ENCODE results near the gene ATP13A4. TPM values are rescaled to one million over a fixed set of nuclear protein-coding genes. Genes with fewer than 3 reads are reported as not detected.

The ATP13A4 gene
- total RNA-seq, 1 experiment from 2014 or later = not detected

DNA sequence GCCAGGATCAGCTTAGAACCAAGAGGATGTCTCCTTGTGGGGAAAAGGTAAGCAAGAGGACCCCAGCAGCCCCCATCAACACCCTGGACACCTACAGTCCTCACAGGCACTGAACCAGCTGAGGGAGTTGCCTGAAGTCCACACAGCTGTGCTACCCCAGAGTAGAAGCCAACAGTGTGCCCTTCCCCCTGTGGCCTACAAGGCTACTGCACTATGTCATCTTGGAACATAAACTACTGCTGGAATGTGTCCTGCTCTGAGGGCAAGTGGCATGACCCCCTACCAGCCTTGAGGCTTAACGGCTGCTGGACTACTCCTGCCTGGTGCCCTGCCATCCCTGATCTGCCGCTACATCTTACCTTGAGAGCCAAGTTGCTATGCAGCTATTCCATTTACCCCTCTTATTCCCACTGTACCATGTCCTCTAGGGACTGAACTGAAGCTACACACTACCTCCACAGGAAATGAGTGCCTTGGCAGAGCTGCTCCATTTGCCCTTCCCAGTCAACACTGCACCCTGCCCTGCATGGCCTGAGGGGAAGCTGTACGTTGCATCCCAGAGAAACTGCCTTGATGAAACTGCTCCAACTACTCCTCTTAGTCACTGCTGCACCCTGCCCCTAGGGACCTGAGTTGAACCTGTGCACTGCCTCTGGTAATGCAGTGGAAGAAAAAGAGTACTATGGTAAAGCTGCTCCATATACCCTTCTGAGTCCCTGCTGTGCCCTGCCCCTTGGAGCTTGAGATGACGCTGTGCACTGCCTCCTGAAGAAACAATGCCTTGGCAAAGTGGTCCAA is 135.9 kb downstream of the ATP13A4 start:
- H3K36me3 Mint-ChIP-seq (ENCODE audit: insufficient read depth, unreplicated experiment) = no peaks in the 10 kb centered on the region
- peaks cover 39% of the 10 kb centered on the region for H3K9me3 Mint-ChIP-seq (ENCODE audit: unreplicated experiment)
- TF ChIP-seq, protein P1, sequence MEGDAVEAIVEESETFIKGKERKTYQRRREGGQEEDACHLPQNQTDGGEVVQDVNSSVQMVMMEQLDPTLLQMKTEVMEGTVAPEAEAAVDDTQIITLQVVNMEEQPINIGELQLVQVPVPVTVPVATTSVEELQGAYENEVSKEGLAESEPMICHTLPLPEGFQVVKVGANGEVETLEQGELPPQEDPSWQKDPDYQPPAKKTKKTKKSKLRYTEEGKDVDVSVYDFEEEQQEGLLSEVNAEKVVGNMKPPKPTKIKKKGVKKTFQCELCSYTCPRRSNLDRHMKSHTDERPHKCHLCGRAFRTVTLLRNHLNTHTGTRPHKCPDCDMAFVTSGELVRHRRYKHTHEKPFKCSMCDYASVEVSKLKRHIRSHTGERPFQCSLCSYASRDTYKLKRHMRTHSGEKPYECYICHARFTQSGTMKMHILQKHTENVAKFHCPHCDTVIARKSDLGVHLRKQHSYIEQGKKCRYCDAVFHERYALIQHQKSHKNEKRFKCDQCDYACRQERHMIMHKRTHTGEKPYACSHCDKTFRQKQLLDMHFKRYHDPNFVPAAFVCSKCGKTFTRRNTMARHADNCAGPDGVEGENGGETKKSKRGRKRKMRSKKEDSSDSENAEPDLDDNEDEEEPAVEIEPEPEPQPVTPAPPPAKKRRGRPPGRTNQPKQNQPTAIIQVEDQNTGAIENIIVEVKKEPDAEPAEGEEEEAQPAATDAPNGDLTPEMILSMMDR (IDR thresholded peaks at IDR 0.05; ENCODE audit: unreplicated experiment) = no peak
- intact Hi-C loops (cut with micrococcal nuclease) = no loop called here
- H3K4me1 Mint-ChIP-seq (ENCODE audit: insufficient read depth, unreplicated experiment) = no peaks in the 10 kb centered on the region
- POLR2A ChIA-PET = no interaction called here
- no TSS peak for BruUV-seq (replicated peaks)
- H3K27me3 Mint-ChIP-seq (ENCODE audit: insufficient read depth, unreplicated experiment) = peaks cover 14% of the 10 kb centered on the region
- no peak overlapping the region for H3K4me3 Mint-ChIP-seq (ENCODE audit: unreplicated experiment)
- CTCF ChIA-PET = interaction anchor here (1.2 kb wide), 1 partner anchor 17 kb away, joined by 5 read pairs; no protein-coding TSS in a partner anchor
- H3K27ac Mint-ChIP-seq (ENCODE audit: low read depth, unreplicated experiment) = no peak overlapping the region
- DNase-seq (ENCODE audit: unreplicated experiment) = peak; percentile 29

DNA sequence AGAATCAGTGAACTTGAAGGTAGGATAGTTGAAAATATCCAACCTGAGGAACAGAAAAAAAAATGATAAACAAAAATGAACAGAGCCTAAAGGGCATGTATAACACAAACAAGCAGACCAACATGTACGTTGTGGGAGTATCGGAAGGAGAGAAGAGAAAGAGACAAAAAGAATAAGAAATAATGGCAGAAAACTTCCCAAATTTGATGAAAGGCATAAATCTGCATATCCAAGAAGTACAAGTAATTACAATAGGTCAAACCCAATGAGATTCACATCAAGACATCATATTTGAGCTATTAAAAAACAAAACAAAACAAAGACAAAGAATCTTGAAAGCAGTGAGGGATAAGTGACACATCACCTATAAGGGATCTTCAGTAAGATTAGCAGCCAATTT is 138.1 kb downstream of the ATP13A4 start:
- Mint-ChIP-seq H3K27ac (ENCODE audit: low read depth, unreplicated experiment) (no peak overlapping the region), H3K4me1 (ENCODE audit: insufficient read depth, unreplicated experiment) (no peaks in the 10 kb centered on the region), H3K4me3 (ENCODE audit: unreplicated experiment) (no peak overlapping the region), H3K36me3 (ENCODE audit: insufficient read depth, unreplicated experiment) (no peaks in the 10 kb centered on the region), H3K9me3 (ENCODE audit: unreplicated experiment) (peaks cover 31% of the 10 kb centered on the region), H3K27me3 (ENCODE audit: insufficient read depth, unreplicated experiment) (peaks cover 22% of the 10 kb centered on the region)
- ChIA-PET POLR2A (interaction anchor here (0.7 kb wide), 2 partner anchors 18 to 60 kb away, joined by 3 to 4 read pairs; no protein-coding TSS in a partner anchor), CTCF (interaction anchor here (1.0 to 1.3 kb wide), 2 partner anchors 33 to 156 kb away, joined by 3 to 4 read pairs; no protein-coding TSS in a partner anchor)
- no TSS peak for BruUV-seq (replicated peaks)
- intact Hi-C loops (cut with micrococcal nuclease) = no loop called here
- TF ChIP-seq, protein P1 (IDR thresholded peaks at IDR 0.05; ENCODE audit: unreplicated experiment) = no peak
- DNase-seq (ENCODE audit: unreplicated experiment) = no peak

DNA sequence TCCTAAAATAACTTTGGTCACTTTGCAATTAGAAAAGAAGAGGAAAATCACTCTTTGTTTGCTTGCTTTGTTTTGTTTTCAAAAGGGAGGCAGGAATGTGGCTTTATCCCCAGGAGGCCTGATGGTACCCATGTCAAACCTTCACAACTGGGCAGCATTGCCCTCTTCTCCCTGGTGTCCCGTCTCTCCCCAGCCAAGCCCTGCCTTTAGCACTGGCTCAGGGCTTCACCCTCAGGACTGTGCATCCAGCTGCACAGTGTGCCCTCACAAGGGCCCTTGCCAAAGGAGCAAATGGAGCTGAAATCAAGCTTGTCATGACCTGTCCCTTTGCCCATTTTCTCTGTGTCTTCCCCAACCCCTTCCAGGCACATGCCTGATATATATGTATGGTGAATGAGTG is 147.0 kb downstream of the ATP13A4 start:
- H3K36me3 Mint-ChIP-seq (ENCODE audit: insufficient read depth, unreplicated experiment) = no peaks in the 10 kb centered on the region
- H3K27me3 Mint-ChIP-seq (ENCODE audit: insufficient read depth, unreplicated experiment) = peaks cover 9% of the 10 kb centered on the region
- TF ChIP-seq, protein P1 (IDR thresholded peaks at IDR 0.05; ENCODE audit: unreplicated experiment) = no peak
- intact Hi-C loops (cut with micrococcal nuclease) = no loop called here
- ChIA-PET POLR2A (no interaction called here), CTCF (no interaction called here)
- H3K4me3 Mint-ChIP-seq (ENCODE audit: unreplicated experiment) = no peak overlapping the region
- no peak overlapping the region for H3K27ac Mint-ChIP-seq (ENCODE audit: low read depth, unreplicated experiment)
- BruUV-seq (replicated peaks) = no TSS peak
- no peak for DNase-seq (ENCODE audit: unreplicated experiment)
- H3K4me1 Mint-ChIP-seq (ENCODE audit: insufficient read depth, unreplicated experiment) = no peaks in the 10 kb centered on the region
- H3K9me3 Mint-ChIP-seq (ENCODE audit: unreplicated experiment) = no peaks in the 10 kb centered on the region

DNA sequence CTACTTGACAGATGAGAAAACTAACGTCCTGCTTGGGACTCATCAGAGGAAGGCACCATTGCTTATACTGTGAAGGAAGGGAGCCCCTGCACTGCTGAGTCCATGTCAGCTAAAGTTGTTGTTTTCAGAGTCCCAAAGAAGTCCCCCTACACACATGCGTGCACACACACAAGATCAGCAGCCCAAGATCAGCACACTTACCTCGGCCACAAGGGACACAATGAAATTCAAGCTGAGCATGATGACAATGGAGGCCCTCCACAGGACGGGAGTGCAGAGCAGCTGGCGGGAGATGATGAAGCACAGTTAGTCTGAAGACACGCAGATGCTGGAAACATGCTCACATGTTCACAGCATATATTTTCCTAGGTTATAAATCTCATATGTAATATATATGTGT is 147.6 kb downstream of the ATP13A4 start:
- H3K36me3 Mint-ChIP-seq (ENCODE audit: insufficient read depth, unreplicated experiment) = no peaks in the 10 kb centered on the region
- POLR2A ChIA-PET = no interaction called here
- BruUV-seq (replicated peaks) = no TSS peak
- no peak for DNase-seq (ENCODE audit: unreplicated experiment)
- TF ChIP-seq, protein P1 (IDR thresholded peaks at IDR 0.05; ENCODE audit: unreplicated experiment) = no peak
- intact Hi-C loops (cut with micrococcal nuclease) = no loop called here
- H3K9me3 Mint-ChIP-seq (ENCODE audit: unreplicated experiment) = no peaks in the 10 kb centered on the region
- no peak overlapping the region for H3K4me3 Mint-ChIP-seq (ENCODE audit: unreplicated experiment)
- CTCF ChIA-PET = no interaction called here
- H3K4me1 Mint-ChIP-seq (ENCODE audit: insufficient read depth, unreplicated experiment) = no peaks in the 10 kb centered on the region
- peaks cover 5% of the 10 kb centered on the region for H3K27me3 Mint-ChIP-seq (ENCODE audit: insufficient read depth, unreplicated experiment)
- H3K27ac Mint-ChIP-seq (ENCODE audit: low read depth, unreplicated experiment) = no peak overlapping the region
